Dermis microvascular lymphatic vessel endothelial cell (primary cell): Measurements from ENCODE around the gene SP9. TPM values are rescaled to one million over a fixed set of nuclear protein-coding genes. Genes with fewer than 3 reads are reported as not detected.
"Not testable (repeated sequence)": the region's sequence is repeated elsewhere in the genome, so short reads cannot be mapped to it uniquely, and the experiment has no call there.

Experiments used
- DNase-seq, 2 donors: peaks; one replicate each; pipeline versions ENCODE4 v3.0.0 to v3.0.0-alpha.2; 2010; ENCODE audit warnings: low read depth in 2 of 2
- total RNA-seq: library from RNA; depleted of rRNA; stranded (reverse); fragments of >200 nt; gene quantifications from 2 replicates; pipeline ENCODE4 v1.2.1, GENCODE V29; 2014

The SP9 gene
- total RNA-seq, 1 donor from 2014 or later, result not detected

GRCh38 chr2:174344716-174345461 is 10.1 kb downstream of the SP9 start:
- peak; percentile 28 to 58 for DNase-seq

- no peak for DNase-seq
Observed at GRCh38 chr2:174350018-174350417, 15.3 kb downstream of the SP9 start.

GRCh38 chr2:174350593-174351181 is 15.9 kb downstream of the SP9 start:
- no peak for DNase-seq

DNA sequence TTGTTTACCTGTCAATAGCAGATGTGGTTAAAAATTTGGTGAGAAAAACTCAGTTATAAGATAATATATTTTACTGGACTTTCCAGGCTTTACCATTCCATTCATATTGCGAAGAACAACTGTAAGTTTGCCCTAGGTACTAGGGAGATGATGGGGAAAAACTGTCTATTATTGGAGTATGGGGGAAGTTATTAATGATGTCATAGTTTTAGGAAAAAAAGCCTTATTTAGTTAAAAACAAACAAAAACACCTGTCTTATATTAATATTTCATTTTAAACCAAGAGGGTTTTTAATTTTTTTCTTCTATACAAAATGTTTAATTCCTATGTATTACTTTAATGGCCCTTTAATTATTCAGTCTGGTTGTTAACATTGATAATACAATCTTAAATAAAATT is 18.2 kb downstream of the SP9 start:
- no peak for DNase-seq

DNA sequence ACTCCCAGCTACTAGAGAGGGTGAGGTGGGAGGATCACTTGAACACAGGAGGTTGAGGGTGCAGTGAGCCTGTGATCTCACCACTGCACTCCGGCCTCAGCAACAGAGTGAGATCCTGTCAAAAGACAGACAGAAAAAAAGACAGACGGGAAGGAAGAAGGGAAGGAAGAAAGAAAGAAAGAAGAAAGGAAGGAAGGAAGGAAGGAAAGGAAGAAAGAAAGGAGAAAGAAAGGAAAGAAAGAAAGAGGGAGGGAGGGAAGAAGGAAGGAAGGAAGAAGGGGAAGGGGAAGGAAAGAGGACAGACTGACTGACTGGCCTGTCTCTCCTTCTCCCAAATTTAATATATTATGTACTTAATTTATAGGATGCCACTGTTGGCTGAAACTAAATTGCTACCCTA is 21.6 kb downstream of the SP9 start:
- DNase-seq, result no peak

- not testable (repeated sequence) for DNase-seq
Observed at GRCh38 chr2:174359663-174360062, 24.9 kb downstream of the SP9 start.

DNA sequence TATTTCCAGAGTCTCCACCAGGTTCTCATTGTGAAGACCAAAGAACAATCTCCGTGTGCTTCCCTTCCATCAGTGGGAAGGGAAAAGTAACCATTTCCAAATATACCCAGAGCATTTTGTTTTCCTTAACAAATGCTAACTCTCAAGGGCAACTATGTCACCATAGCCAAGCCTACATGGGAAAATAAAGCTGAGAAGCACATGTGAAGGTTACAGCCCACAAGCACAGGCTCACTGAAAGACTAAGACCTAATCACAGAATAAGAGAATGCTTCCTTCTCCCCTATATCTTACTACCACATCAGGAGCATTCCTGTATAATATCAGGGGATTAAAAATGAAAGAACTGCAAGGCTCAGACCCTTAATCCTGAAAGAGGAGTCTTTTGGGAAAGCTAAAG is 28.2 kb downstream of the SP9 start:
- no peak for DNase-seq

GRCh38 chr2:174363492-174364225 is 28.9 kb downstream of the SP9 start:
- not testable (repeated sequence) for DNase-seq

DNA sequence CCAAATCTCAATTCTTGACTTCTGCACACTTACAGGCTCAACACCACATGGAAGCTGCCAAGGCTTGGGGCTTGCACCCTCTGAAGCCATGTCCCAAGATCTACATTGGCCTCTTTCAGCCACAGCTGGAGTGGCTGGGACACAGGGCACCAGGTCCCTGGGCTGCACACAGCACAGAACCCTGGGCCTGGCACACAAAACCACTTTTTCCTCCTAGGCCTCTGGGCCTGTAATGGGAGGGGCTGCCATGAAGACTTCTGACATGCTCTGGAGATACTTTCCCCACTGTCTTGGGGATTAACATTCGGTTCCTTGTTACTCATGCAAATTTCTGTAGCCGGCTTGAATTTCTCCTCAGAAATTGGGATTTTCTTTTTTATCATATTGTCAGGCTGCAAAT is 29.9 kb downstream of the SP9 start:
- DNase-seq, result no peak

- no peak for DNase-seq
Observed at GRCh38 chr2:174365571-174365970, 30.8 kb downstream of the SP9 start.

DNA sequence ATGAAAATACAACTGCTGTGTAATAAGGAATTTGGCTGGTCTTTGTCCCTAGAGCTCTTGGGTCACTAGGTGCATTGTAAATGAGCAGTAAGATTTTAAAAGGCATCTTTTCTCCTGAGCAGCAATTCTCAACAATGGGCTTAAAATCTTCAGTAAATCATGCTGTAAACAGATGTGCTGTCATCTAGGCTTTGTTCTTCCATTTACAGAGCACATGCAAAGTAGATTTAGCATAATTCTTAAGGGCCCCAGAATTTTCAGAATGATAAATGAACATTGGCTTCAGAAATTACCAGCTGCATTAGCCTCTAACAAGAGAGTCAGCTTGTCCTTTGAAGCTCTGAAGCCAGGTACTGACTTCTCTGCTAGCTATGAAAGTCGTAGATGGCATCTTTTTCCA is 33.9 kb downstream of the SP9 start:
- no peak for DNase-seq

DNA sequence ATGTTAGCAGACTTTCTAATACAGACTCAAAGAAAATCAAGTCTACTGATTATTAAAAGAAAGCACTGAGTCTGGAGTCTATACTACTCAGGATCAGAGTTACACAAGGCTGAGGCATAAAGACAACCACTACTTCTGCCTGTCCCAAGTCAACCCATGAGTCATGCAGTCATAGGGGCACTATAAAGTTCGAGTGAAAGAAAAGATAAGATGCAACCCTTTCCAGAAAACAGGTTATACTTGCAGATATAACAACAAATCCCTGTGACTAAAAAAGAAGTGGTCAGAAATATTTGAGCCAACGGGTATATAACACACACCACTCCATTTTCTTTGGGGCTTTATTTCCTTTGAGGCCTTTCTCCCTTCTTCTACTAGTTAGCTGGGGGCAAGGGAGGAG is 42.2 kb downstream of the SP9 start:
- DNase-seq, result no peak

GRCh38 chr2:174383796-174384195 is 49.0 kb downstream of the SP9 start:
- no peak for DNase-seq

GRCh38 chr2:174385201-174385600 is 50.4 kb downstream of the SP9 start:
- DNase-seq, result no peak

Other genes with a start within 250 kb of the SP9 start
- gene OLA1, start 86.4 kb upstream of the SP9 start, total RNA-seq, result 58.5 and 72.4 TPM in 2 replicates
- gene SCRN3, start 60.8 kb downstream of the SP9 start, total RNA-seq, result 13.2 and 14.2 TPM in 2 replicates
- gene GPR155, start 152.1 kb downstream of the SP9 start, total RNA-seq, result 0.77 and 1.4 TPM in 2 replicates